Left renal cortex interstitium (tissue), 4 donors: ENCODE results near the gene KLRG1. TPM values are rescaled to one million over a fixed set of nuclear protein-coding genes. Genes with fewer than 3 reads are reported as not detected.

Experiments
- DNase-seq, 4 donors: peaks; one replicate each; pipeline ENCODE4 v3.0.0-alpha.2; 2013; ENCODE audit warnings: low read depth in 4 of 4, low spot score in 2 of 4, missing footprints in 1 of 4
- polyA plus RNA-seq, 4 donors: library from polyadenylated mRNA; unstranded; fragments of 120-200 nt; gene quantifications; one replicate each; pipeline ENCODE4 v1.2.1, GENCODE V29; 2013; ENCODE audit not compliant: insufficient read length in 4 of 4

Gene KLRG1
- polyA plus RNA-seq, 4 donors = 1.8 to 3.3 (median 2.6) TPM

DNA sequence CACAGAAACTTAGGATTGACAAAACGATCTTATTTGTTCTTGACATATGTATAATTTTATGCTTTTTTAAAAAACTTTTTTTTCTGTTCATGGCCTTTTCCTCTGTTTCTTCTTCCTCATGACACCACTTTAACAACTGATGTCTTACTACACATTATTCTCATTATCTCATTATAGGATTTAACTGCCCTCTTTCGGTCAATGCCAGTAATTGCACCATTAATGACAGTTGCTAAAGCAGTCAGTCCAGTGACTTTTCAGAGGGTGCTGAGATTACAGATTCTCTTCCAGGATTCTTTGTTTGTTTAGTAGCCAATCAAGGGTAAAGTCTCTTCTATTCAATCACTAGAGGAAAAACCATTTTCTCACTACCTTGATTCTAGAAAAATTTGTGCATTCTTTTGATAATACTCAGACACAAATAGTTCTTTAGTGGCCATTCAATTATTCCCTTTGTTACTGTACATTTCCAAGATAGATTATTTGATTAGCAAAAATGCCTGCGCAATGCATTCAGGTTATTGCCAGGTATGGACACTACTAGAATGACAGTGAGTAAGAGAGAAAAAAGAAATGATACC is 50.1 kb downstream of the KLRG1 start:
- peak in 2 of 4 donors; percentile 5 to 25 for DNase-seq

DNA sequence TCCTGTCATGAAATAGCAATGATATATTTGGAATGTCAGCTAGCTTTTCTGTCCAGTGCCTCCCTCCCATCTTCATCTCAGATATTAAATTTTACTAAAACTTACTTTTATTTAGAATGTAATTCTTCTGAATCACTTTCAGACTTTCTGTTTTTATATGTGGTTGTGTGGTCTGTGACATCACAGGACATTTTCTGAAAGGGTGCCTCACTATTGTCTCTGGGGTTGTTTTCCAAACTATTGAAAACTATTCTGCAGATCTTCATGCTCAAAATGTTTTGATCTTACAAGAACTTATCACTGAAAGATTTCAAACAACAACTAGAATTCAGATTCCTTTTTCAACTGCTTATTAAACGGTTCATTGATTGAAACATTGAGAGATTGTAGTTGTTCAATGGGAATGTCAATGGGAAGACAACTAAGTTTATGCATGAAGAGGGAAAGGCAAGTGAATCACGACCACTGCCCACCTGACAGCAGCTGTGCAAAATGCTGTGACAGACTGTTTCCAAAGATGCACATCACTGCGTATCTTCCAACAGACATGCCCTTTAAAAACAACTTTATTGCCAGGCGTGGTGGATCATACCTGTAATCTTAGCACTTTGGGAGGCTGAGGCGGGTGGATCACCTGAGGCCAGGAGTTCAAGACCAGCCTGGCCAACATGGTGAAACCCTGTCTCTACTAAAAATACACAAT is 51.3 kb downstream of the KLRG1 start:
- no peak for DNase-seq

DNA sequence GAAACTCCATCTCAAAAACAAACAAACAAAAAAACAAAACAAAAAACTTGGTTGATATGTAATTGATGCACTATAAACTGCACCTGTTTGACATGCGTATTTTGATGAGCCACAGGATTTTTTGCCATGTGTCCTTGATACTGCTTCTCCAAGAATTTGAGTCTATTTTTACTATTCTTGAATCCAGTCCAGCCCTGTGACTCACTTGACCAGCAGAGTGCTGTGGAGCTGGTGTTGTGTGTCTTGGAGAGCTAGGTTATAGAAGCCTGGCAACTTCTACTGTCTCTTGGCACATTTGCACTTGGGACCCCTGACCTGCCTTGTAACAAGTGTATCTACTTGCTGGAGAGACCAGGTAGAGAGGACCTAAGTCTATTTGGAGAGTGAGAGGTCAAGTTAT is 52.0 kb downstream of the KLRG1 start:
- no peak for DNase-seq

DNA sequence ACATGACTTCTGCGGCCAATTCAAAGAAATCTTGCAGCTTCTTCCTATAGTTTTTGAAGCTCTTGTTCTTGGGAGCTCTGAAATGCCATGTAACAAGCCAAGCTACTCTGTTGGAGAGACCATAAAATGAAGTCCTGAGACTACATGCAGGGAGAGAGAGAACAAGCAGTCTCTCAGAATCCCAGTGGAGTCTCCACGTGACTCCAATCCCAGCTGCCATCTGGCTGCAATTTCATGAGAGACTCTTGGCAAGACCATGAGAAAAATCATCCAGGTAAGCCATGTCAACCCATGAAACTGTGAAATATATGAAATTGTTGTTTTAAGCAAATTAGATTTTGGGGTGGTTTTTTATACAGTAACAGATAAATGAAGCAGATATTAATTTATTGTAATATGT is 54.4 kb downstream of the KLRG1 start:
- DNase-seq = no peak

DNA sequence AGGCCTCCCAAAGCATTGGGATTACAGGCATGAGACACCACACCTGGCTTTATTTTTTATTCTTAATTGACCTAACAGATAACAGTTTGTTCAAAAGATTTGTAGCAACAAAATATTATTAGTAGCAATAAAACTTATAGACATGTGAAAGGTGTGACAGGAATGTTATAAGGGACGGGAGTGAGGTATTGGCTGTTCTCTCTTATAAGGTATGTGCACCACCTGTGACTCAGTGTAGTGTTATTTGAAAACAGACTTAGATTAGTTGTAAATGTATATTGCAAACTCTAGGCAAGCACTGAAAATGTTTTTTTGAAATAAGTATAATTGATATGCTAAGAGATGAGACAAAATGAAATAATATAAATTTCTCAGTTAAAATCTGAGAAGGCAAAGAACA is 57.8 kb downstream of the KLRG1 start:
- DNase-seq = no peak

DNA sequence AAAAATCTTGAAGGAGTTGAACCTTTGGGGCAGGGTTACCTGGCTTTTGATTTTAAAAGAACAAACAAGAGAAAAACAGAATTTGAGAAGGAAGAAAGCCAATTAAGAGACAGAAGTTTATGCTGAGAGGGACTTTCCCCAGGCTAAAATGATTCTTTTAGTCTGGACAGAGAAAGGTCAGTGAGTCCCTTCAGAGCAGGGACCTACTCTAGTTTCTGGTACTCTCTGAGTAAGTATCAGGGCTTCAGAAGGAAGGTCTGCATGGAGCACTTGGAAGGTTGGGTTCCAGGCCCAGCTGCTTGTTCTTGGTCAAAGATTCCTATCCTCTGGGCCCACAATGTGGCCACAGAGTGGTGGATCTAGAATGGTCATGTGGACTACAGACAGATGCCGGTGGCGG is 59.6 kb downstream of the KLRG1 start:
- no peak for DNase-seq

DNA sequence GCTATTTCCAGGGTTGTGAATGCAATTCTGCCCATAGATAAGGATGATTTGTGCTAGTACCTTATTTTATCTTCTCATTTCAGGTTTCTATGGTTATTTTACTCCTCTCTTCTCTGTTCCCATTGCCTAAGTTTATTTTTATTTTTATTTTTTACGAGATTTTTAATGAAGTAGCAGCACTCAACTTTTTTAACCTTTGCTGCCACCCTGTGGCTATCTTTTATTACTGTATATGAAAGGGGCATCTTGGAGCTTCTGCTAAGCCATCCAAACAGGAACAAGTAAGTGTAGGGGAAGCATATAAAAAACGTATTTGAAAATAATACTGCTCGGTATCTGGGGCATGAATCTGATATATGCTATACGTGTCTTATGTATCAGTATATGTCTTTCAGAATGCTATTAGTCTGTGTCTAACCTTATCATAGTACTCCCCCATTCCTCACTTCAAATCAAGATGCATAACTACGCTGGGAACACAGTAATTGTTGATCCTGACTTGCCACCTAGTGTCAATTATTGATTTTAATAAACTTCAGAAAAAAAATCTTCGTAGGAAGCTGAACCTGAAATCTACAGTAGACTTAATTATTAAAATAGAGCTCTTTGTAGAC is 60.3 kb downstream of the KLRG1 start:
- peak in 1 of 4 donors; percentile 27 for DNase-seq

DNA sequence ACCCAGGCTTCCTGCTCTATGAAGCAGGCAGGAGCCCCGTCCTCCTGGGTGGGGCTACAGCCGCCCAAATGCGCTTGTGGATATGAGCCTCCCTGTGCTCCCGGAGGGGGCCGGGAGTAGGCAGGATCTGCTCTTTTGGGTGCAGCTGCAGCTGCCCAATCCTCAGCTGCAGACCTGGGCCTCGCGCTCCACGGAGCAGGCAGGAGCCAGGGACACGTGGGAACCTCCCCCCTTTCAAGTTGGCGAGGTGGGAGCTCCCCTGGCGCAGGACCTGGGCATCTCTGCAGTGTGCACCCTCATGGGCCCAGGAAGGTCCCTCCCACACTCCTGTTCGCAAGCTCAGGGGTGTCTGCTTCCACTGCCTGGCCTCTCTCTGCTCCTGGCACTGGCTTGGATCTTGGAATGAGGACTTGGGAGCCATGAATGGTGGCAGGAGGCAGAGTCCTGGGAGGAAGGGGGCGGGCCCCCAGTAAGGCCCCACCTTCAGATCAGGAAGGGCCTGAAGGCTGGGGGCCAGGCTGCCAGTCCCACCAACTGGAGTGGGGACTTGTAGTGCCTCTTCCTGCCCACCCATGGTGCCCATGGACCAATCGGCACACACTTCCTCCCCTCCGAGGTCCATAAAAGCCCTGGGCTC is 61.3 kb downstream of the KLRG1 start:
- DNase-seq = no peak

DNA sequence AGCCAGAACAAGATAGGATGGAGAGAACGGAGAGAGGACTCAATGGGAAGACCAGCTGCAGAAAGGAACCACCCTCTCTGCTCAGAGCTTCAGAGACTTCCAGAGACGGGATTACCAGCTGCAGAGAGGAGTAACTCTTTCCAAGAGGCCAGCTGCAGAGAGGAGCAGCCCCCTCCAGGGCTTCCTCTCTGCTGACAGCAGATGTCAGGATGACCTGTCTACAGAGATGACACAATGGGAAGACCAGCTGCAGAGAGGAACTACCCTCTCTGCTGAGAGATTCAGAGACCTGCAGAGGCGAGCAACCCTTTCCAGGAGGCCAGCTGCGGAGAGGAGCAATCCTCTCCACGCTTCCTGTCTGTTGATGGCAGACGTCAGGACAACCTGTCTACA is 61.8 kb downstream of the KLRG1 start:
- no peak for DNase-seq

DNA sequence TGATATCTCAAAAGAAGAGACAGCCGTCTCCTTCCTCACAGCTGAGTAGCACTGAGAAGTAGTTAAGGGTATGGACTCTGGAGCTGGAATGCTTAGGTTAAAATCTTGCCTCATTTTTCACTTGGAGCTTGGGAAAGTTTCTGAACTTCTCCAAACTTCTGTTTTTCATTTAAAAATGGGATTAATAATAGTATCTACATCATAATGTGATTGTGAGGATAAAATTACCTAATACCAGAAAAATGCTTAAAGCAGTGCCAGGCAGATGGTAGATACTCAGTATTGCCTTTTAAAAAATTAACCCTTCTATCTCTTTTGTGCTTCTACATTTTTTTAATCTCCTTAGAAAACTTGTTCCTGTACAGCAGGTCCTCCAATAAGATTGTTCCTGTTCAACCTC is 63.3 kb downstream of the KLRG1 start:
- DNase-seq = no peak

Other genes with a start within 250 kb of the KLRG1 start
- under 1 TPM; 0.29 to 0.70 (median 0.34) TPM for gene A2ML1, start 166.9 kb upstream of the KLRG1 start, polyA plus RNA-seq
- gene PHC1, start 75.0 kb upstream of the KLRG1 start, polyA plus RNA-seq = 100 to 1,000 TPM in 1 of 4 donors, 10 to 100 TPM in 3; 62.9 to 113 (median 80.6) TPM
- 100 to 1,000 TPM; 194 to 209 (median 207) TPM for gene M6PR, start 39.9 kb upstream of the KLRG1 start, polyA plus RNA-seq
- gene A2M, start 126.4 kb downstream of the KLRG1 start, polyA plus RNA-seq = 100 to 1,000 TPM; 186 to 281 (median 208) TPM
- gene PZP, start 218.8 kb downstream of the KLRG1 start, polyA plus RNA-seq = under 1 TPM; 0.16 to 0.93 (median 0.56) TPM